Kidney tubule cell (primary cell): Measurements from ENCODE around the gene DDX39A.
"Not testable (repeated sequence)": the region's sequence is repeated elsewhere in the genome, so short reads cannot be mapped to it uniquely, and the experiment has no call there.

Experiments used
- DNase-seq: peaks from one replicate; pipeline ENCODE4 v3.0.0-alpha.2; 2018; ENCODE audit warnings: low spot score

DDX39A gene

GRCh38 chr19:14385492-14385891 is 33.6 kb downstream of the DDX39A start:
- DNase-seq: no peak

- DNase-seq: peak; percentile 35
These were observed 35.2 kb downstream of the DDX39A start for GRCh38 chr19:14383661-14384555.

DNA sequence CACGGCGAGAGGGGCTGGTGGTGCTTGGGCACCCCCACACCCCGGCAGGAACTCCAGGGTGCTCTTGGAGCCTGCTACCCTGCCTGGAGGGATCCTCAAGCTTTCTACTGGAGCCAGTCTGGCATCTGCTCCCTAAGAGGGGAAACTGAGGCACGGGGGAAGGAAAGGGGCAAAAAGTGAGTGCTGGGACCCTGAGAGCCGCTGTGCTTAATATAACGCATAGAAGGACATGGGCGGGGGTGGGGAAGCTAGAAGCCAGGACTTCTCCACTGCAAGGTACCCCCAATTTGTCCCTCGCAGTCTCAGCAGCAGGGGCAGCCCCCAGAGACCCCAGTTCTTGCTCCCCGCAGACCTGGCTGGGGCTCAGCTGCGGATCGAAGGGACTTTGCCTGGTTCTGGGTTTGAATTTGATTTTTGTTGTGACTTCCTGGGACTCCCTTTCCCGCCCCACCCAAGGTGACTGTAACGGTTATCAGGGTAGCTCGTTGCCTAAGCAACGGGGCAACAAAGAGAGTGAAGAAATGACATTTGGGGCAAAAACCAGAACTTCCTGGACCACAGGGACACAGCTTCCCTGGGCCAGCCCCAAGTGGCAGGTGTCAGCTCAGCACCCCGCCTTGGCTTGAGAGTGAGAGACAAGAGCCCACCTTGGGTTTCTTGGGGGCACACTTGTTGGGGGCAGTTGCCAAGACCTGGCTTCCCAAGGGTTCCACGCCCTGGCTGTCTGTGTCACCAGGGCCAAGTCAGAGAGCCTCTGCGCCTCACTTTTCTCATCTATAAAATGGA is 37.3 kb downstream of the DDX39A start:
- DNase-seq: peak; percentile 48

DNA sequence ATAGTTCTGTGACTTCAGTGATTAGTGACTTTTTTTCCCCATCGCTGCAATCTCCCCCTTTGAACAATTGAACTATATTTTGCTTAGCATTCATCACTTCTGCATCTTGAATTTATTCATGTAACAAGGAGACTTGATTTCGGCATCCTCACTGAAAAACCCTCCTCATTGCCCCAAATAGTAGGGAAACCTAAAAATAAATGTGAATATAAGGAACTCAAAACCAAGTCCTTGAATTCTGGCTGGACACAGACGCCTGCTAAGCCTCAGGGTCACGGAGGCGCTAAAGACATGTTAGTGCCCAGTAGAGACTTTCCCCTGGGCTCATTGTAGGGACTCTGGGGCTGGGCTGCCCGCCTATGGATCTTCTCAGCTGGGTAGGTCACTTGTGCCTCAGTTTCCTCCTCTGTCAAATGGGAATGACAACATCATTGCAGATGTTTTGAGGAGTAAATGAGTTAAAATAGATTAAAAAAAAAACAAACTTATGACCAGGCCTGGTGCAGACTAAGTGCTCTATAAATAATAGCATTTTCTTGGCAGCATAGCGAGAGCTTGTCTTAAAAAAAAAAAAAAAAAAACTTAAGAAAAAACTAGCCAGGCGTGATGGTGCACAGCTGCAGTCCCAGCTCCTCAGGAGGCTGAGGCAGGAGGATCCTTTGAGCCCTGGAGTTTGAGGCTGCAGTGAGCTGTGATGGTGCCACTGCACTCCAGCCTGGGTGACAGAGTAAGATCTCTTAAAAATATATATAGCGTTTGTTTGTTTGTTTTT is 39.7 kb downstream of the DDX39A start:
- DNase-seq: no peak

DNA sequence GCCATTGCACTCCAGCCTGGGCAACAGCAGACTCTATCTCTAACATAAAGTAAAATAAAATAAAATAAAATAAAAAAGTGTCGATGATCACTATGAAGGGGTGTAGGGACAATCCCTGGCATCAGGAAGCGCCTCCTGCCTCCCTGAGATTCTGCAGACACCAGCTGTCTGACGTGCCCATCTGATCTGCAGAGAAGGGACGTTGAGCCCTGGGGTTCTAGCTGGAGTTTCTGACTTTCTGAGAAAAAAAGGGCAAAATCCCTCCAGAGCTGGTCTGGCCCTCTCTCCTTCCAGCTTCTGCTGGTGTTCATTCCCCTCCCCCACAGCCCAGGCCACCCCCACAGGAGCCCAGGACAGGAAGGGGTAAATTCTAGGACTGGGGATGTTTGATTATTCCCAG is 40.3 kb downstream of the DDX39A start:
- no peak for DNase-seq

DNA sequence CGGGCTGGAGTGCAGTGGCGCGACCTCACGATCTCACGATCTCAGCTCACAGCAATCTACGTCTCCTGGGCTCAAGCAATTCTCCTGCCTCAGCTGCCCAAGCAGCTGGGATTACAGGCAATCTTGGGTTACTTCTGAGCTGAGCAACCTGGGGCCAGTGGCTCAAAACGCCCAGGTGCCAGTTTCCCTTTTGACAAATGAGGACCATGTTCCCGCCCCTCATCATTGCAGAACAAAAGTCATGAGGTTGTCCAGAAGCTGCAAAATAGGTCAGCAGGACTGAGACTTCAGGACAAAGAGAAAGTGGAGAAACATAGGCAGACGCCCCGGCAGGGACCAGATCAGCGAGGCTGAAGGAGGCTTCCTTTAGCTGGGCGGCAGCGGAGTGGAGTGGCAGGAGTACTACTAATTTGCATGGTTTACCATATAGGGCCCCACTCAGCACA is 41.2 kb downstream of the DDX39A start:
- DNase-seq: no peak

GRCh38 chr19:14375582-14376291 is 43.4 kb downstream of the DDX39A start:
- DNase-seq: no peak

- DNase-seq: no peak
These were observed 44.0 kb downstream of the DDX39A start for GRCh38 chr19:14375055-14375581.

- not testable (repeated sequence) for DNase-seq
These were observed 44.8 kb downstream of the DDX39A start for GRCh38 chr19:14374313-14374712.

- DNase-seq: not testable (repeated sequence)
These were observed 46.6 kb downstream of the DDX39A start for GRCh38 chr19:14372384-14373077.

DNA sequence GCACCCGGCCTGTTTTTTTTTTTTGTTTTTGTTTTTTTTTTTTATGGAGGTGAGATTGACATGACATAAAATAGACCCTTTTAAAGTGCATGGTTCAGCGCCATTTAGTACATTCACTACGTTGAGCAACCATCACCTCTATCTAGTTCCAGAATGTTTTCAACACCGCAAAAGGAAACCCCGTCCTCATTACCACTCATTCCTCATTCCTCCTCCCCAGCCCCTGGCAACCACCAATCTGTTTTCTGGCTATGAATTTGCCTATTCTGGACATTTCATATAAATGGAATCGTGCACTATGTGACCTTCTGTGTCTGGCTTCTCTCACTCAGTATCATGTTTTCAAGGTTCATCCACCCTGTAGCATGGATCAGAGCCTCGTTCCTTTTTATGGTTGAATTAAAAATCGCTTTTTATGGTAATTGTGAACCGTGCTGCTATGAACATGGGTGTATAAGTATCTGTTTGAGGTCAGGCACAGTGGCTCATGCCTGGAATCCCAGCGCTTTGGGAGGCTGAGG is 47.8 kb downstream of the DDX39A start:
- no peak for DNase-seq

DNA sequence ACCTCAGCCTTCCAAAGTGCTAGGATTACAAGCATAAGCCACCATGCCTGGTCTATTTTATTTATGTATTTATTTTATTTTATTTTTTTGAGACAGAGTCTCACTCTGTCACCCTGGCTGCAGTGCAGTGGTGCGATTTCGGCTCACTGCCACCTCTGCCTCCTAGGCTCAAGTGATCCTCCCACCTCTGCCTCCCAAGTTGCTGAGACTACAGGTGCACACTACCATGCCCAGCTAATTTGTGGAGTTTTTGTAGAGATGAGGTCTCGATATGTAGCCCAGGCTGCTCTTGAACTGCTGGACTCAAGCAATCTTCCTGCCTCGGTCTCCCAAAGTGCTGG is 48.2 kb downstream of the DDX39A start:
- no peak for DNase-seq

GRCh38 chr19:14370169-14370939 is 48.8 kb downstream of the DDX39A start:
- DNase-seq: no peak

DNA sequence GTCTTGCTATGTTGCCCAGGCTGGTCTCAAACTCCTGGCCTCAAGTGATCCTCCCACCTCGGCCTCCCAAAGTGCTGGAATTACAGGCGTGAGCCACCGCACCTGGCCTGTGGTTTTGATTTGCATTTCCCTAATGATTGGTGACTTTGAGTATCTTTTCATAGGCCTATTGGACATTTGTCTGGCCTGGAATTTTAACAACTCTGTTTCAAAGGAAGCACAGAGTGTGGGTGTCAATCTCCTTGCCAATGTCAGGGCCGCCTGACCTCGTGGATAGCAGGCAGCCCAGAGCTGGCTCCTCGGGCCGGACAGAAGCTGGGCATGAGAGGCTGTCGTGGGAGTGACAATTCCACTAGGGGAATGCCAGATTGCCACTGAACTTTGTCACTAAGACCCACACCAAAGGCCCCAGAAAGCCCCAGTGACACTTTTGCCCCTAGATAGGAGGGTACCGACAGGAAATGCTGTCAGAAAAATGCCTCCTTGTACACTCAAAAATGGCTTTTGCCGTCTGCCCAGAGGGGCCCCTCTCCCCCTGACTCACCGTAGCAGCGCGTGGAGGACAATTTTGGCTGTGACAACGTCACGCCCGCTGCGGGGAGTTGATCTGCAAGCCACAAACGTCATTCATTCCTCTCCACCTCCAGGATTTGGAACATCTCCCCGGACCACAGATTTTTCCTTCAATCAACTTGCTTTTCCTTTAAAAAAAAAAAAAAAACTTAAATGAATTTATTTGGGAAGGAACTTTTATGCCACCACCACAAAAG is 49.6 kb downstream of the DDX39A start:
- DNase-seq: no peak

- no peak for DNase-seq
These were observed 51.1 kb downstream of the DDX39A start for GRCh38 chr19:14368011-14368513.

DNA sequence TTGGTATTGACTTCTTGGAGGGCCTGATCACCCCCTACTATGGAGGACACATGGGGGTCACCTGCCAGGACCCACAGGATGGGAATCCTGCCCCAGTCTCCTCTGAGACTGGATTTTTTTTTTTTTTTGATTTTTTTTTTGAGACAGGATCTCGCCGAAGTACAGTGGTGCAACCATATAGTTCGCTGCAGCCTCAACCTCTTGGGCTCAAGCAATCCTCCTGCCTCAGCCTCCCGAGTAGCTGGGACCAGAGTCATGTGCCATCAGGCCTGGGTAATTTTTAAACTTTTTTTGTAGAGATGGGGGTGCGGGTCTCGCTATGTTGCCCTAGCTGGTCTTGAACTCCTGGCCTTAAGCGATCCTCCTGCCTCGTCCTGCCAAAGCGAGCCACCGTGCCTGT is 52.1 kb downstream of the DDX39A start:
- no peak for DNase-seq

GRCh38 chr19:14366529-14366928 is 52.6 kb downstream of the DDX39A start:
- DNase-seq: peak; percentile 81

- DNase-seq: not testable (repeated sequence)
These were observed 55.1 kb downstream of the DDX39A start for GRCh38 chr19:14364098-14364443.
